ENCODE measurements around the gene ZNF500.
"Not testable (repeated sequence)": the region's sequence is repeated elsewhere in the genome, so short reads cannot be mapped to it uniquely, and the experiment has no call there.

ZNF500 gene

DNA sequence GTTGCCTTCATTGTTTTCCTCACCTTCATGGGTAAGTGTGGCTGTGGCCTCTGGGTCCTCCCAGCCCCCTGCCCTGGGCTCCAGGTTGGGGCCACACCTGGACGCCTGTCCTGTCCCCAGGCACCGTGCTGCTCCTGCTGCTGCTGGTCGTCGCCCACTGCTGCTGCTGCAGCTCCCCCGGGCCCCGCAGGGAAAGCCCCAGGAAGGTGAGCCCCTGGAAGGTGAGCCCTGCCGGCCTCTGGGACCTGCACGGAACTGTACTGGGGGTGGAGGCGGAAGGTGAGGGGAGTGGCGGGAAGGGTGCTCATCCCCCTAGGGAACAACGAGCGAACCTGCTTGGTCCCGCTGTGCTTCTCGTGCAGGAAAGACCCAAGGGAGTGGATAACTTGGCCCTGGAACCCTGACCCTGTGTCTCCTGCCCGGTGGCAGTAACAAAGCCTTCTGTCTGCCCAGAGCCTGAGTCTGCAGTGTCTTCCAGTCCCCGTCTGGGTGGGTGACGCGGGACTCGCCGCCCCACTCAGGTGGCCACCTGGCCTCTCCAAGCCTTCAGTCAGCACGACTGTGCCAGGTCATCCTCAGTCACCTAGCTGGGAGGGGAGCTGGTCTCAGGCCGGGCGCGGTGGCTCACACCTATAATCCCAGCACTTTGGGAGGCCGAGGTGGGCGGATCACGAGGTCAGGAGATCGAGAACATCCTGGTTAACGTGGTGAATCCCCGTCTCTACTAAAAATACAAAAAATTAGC, 29.0 kb upstream of the ZNF500 start:
- no peak for DNase-seq

DNA sequence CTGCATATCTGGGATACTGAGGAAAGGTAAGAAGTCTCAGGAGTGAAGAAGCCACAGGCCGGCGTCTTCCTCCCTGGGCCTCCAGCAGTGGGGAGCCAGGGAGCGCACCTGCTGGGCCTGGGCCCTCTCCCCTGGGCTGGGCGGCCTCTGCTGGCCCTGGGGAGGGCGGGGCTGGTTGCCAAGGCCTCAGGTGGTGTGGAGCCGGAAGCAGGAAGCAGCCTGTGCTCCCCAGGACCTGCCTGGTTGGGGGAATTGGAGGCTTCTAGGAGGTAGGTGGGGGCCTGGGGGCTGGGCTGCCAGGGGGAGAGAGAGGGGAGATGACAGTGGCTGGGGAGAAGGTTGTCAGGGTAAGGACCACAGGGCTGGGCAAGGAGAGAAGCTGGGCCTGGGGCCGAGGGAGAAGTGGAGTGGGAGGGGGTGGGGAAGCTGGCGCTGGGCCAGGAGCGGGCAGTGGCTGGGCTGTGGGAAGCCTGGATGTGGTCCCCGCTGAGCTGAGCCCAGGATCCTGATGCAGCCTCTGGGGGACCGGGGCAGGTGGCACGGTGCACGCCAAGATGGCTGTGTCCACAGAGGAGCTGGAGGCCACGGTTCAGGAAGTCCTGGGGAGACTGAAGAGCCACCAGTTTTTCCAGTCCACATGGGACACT, 28.3 kb upstream of the ZNF500 start, which contains the start of gene SMIM22:
Gene SMIM22, plus strand, starts transcription at position 189 of the 647 bp plus-strand sequence. Its CDS starts 366 bp downstream, at position 555.
- DNase-seq: no peak

DNA sequence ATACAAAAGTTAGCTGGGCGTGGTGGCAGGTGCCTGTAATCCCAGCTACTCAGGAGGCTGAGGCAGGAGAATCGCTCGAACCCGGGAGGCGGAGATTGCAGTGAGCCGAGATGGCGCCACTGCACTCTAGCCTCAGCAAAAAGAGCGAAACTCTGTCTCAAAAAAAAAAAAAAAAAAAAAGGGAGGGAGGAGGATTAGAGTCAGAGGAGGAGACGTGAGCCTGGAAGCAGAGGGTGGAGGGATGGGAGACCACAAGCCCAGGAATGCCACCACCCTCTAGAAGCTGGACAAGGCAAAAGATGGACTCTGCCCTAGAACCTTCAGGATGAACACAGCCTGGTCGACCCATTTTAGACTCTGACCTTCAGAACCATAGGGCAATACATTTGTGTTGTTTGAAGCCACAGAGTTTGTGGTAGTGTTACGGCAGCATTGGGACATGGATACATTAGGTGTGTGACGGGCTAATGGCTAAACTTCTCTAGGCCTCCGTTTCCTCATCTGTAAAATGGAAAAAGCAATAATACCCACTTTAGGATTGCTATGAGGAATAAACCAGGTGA, 26.1 kb upstream of the ZNF500 start:
- no peak for DNase-seq

DNA sequence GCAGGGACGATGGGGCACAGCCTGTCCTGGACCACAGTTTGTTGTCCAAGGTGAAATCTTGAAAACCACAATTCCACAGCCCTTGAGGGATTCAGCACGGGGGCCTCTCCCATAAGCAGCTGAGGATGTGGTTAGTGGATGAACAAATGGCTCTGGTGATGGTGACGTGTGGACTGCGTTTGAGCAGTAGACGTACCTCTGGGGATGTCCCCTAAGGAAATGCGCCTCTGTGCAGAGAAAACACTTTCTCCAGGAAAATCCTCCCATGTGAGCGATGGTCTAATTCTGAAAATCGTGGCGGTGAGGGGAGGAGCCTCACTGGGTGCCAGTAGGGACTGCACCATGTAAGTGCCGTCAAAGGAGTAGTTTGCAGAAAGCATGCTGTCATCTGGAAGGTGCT, 23.9 kb upstream of the ZNF500 start:
- no peak for DNase-seq

DNA sequence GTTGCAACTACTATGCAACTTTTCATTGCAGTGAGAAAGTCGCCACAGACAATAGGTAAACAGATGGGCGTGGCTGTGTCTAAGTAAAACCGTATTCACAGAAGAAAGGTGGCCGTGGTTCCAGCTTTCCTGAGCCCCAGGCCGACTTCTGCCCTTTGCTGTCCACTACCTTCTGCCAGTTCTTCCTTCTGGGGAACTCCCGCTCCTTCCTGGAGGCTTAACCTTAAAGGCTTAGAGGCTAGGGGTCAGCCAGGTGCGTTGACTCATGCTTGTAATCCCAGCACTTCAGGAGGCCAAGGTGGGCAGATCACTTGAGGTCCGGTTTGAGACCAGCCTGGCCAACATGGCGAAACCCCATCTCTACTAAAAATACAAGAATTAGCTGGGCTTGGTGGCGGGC, 23.3 kb upstream of the ZNF500 start:
- DNase-seq: no peak

DNA sequence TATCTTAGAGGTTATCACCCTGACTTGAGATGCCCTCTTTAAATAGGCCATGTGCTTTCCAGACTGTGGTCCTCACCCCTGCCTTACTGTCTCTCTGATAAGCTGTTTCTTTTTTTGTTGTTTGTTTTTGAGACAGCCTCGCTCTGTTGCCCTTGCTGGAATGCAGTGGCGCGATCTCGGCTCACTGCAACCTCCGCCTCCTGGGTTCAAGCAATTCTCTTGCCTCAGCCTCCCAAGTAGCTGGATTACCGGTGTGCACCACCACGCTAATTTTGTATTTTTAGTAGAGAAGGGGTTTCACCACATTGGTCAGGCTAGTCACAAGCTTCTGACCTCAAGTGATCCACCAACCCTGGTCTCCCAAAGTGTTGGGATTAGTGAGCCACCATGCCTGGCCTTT, 21.9 kb upstream of the ZNF500 start:
- DNase-seq: no peak

DNA sequence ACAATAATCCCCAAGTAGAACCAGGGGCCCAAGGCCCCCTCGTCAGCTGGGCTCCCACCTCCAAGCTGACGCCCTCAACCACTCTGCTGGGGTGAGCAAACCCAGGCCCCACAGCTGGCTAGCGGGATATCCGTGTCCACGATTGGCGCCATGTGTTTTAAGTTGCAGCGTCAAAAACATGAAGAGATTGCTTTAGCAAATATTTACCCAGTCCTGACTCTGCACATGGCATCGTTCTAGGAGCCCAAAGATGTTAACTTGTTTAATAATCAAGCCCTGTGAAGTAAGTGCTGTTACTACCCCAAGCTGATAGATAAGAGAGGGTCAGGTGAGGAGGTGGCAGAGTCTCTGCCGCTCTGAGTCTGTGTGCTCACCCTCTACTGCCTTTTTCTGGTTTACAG, 21.5 kb upstream of the ZNF500 start:
- no peak for DNase-seq

DNA sequence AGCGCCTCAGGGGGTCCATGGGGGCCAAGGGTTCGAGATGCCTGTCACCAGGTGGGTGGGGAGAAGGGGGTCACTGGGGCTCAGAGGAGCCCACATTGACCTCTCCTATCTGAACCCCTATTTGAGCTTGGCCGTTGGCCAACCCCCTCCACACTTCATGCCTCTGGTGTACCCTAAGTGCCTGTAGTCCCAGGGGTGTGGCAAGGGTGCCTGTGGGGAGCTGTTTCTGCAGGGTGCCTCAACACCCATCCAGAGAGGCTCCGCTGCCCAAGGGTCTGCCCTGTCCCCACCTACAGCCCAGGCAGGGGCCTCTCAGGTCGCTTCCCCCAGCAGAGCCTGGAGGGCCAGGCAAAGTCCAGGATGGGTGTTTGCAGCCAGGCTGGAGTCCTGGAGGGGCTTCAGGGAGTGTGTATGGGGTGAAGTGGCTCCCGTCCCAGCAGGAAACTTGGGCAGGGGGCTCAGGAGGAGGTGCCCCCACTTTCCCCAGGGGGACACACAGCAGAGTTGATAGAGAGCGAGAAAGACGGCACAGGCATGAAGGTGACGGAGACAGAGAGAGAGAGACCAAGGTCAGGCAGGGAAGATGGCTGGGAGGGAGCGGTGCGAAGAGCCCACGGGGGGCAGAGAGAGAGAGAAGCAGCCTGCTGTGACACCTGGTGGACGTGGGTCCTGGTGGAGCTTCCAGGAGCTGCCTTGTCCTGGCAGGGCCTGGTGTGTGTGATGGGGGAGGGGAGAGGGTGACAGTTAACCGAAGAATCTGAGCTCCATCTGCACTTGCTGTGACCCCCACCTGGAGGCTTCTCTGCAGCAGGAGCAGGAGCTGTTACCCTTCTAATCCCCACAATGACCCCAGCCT, 20.9 kb upstream of the ZNF500 start, which contains the start of gene SEPTIN12:
Gene SEPTIN12, minus strand, starts transcription at position 719 of the 856 bp plus-strand sequence. Its CDS starts 700 bp downstream, at position 19.
- no peak for DNase-seq

DNA sequence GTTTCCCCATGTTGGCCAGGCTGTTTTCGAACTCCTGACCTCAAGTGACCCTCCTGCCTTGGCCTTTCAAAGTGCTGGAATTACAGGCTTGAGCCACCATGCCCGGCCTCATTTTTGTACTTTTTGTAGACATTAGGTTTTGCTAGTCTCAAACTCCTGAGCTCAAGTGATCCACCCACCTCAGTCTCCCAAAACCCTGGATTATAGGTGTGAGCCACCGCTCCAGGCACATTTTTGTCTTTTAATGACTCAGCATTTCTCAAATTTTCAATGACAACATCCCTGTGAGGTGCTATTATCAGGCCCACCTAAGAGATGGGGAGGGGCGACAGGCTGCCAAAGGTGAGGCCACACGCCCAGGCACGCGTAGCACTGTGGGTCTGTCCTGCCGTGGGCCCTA, 20.1 kb upstream of the ZNF500 start:
- no peak for DNase-seq

DNA sequence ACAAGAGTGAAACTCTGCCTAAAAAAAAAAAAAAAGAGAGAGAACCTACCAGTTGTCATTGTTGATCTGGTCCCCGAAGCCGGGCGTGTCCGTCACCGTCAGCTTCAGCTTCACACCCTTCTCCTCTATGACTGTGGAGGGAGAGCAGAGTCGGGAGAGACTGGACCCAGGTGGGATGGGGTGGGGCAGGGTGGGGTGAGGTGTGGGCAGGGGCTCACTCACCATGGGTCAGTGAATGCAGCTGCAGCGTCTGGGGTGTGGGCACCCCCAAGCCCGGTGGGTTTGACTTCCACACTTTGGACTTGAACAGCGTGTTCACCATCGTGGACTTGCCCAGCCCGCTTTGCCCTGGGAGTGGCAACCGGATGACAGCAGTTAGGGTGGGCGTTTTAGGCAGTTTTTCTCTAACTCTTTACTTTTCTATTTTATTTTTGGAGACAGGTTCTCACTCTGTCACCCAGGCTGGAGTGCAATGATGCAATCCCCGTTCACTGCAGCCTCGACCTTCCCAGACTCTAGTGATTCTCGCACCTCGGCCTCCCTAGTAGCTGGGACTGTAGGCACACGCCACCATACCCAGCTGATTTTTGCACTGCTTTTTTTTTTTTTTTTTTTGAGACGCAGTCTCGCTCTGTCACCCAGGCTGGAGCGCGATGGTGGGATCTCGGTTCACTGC, 18.9 kb upstream of the ZNF500 start:
- DNase-seq: no peak

DNA sequence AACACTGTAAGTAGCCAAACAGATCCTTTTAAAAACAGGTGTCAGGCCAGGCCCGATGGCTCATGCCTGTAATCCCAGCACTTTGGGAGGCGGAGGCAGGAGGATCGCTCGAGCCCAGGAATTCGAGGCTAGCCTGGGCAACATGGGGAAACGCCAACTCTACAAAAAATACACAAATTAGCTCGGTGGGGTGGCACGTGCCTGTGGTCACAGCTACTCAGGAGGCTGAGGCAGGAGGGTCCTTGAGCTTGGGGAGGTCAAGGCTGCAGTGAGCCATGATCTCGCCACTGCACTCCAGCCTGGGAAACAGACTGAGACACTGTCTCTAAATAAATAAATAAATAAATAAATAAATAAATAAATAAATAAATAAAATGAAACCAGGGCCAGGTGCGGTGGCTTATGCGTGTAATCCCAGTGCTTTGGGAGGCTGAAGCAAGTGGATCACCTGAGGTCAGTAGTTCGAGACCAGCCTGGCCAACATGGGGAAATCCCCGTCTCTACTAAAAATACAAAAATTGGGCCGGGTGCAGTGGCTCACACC, 17.6 kb upstream of the ZNF500 start:
- not testable (repeated sequence) for DNase-seq

DNA sequence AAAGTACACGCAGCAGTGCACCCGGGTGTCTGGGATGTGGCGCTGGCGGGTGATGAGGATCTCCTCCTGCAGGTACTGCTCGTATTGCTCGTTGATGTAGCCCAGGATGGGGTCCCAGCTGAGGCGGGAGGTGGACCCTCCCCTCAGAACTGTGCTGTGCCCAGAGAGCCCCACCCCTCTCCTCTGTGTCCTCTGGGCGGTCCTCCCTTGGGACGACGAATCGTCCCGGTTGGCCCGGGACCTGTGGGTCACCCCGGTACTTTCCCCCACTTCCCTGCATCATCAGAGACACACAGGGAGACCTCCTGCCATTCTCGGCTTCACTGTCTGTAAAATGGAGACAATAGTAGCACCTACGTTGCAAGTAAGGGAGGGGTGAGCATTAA, 17.0 kb upstream of the ZNF500 start:
- no peak for DNase-seq

DNA sequence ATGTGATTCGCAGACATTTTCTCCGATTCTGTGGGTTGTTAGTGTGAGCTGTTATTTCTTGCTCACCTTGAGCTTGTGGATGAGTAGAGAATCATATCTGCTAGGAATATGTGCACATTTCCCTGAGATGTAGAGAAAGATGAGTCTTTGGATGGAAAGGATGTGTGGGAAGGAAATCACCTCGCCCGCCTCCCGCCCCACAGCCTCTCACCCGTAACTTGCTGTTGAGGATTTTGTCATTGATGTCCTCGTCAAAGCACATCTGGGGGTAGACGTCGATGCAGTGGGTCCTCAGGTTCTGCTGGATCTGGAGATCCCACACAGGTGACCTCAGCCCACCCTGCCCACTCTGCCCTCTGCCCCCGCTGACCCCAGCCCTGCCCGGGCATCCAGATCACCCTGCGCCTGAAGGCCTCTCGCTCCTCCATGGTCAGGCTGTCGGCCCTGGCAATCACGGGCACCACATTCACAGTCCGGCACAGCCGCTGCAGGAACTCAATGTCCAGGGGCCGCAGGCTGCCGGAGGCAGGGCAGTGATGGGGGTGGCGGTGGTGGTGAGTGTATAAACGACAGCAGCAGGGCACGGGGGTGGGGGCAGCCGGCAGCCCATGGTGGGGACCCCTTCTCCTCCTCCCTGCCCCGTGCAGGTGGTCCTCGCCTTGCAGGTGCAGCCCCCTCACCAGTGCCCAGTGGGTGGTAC, 16.4 kb upstream of the ZNF500 start:
- DNase-seq: no peak

DNA sequence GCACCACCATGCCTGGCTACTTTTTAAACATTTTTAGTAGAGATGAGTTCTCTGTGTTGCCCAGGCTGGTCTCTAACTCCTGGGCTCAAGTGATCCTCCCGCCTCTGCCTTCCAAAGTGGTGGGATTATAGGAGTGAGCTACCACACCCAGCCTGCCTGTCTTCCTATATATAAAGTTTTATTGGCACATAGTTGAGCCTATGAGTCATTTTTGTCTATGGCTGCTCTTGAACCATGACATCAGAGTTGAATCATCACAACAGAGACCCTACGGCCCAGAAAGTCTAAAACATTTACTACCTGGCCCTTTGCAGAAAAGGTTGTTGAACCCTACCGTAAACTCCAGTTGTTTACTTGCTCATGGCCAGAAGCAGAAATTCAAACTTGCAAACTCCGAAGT, 13.3 kb upstream of the ZNF500 start:
- DNase-seq: no peak

DNA sequence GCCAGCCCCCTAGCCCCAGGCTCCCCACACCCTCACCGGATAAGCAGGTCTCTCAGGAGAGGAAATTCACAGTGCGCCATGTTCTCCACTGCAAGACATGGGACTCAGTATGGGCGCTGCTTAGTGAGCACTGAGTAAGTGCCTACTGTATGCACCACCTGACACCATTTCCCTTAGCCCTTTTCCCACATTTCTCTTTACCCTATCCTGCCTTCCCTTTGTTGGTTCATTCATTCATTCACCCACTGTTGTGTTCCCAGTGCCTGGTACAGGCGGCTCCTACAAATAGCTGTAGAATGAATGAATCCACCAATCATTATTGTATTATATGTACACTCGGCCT, 11.1 kb upstream of the ZNF500 start:
- DNase-seq: no peak

DNA sequence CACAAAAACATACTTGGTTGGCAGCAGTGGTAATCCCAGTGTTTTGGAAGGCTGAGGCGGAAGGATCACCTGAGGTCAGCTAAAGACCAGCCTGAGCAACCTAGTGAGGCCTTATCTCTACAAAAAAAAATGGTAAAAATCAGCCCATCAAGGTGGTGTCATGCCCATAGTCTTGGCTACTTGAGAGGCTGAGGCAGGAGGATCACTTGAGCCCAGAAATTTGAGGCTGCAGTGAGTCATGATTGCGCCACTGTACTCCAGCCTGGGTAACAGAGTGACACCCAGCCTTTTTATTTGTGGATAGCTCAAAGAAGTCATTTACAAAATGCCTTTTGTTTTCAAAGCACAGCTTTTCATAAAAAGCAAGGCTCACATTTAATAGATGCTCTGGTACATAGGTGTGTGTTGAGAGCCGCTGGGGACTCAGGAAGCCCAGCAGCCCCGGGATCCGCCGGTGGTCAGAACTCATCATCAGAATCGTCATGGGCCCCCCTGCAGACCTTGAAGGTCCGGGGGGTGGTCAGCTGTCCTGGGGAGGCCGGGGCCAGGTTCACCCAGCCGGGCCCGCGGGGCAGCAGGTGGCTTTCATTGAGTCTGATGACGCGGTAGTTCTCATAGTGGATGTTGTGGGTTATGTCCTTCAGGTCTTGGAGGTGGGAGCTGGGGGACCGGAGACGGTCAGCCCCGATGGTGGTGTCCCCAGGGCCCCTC, 10.5 kb upstream of the ZNF500 start:
- DNase-seq: no peak

DNA sequence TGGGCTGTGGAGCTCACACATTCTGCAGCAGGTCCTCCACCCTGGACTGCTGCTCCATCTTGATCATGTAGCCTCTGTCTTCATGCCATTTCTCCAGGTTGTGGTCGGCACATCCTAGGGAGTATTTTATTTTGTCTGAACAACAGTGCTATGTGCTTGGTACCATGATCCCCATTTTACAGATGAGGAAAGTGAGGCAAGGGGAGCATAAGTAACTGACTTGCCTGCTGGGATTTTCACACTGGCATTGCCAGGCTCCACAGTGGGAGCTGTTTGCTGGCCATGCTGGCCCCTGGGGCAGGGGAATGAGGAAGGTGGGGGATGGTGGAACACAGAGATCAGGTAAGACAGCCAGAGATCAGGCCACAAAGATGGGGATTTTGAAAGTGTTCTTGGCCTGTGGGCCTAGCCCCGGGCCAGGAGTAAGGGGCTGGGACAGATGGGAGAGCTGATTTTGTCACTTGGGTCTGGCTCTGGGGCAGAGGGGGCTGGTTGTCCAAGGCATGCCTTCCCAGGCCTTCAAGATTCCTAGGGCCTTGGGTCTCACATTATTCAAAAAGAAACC, 9.3 kb upstream of the ZNF500 start:
- no peak for DNase-seq

DNA sequence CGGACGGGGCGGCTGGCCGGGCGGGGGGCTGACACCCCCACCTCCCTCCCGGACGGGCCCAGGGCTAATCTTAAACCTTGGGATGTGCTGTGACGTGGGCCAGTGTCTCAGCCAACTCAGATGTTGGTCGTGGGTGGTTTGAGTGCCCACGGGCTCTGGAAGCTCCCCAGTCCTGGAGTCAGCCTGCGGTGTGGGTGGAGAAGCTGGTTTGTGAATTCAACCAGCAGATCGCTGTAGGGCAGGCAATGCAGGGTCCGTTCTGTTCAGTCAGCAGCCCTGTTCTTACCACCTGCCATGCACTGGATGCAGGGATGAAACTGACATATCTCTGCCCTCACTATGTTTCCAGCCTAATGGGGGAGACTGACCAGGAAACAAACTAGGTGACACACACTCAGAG, 8.0 kb upstream of the ZNF500 start:
- DNase-seq: no peak

DNA sequence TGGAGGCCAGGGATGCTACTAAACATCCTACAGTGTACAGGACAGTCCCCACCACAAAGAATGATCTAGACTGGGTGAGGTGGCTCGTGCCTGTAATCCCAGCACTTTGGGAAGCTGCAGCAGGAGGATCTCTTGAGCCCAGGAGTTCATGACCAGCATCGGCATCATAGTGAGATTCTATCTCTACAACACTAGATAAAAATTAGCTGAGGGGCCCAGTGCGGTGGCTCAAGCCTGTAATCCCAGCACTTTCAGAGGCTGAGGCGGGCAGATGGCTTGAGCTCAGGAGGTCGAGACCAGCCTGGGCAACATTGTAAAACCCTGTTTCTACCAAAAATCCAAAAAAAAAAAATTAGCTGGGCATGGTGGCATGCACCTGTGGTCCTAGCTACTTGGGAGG, 5.4 kb upstream of the ZNF500 start:
- no peak for DNase-seq

DNA sequence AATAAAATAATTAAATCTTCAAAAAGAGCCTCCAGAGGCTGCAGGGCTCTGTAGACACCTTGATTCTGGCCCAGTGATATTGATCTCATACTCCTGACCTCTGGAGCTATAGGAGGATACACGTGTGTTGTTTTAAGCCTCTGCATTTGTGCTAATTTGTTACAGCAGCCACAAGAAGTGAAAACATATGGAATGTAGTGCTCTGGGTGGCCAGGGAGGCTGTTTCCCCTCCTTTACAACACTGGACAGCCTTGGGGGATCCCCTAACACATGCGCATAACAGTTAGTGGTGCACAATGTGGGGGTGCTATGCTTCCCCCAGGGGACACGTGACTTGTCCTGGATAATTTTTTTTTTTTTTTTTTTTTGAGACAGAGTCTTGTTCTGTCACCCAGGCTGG, 4.7 kb upstream of the ZNF500 start:
- no peak for DNase-seq

DNA sequence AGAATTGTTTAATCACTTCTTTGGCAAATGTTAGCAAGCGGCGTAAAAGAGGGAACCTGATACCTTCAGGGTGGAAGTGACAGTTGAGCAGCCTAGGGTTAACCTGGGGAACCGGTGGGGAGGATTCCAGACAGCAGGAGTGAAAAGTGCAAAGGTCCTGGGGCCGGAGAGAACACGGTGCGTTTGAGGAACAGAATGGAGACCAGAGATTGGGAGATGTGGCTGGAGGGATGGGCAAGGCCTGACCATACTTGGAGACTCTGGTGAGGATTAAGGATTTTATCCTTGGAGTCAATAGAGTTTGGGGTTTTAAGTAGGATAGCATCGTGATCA, 2.3 kb upstream of the ZNF500 start:
- no peak for DNase-seq

All from CD4-positive, alpha-beta T cell treated with Interleukin-17A for 4 hours (primary cell).